SK-N-SH treated with all-trans-retinoic acid at 6 μM for 48 hours (cell line): ENCODE data around the gene ATL2.

Experiments
- ATAC-seq: fragments of 200-7000 bp; cut with Tn5 transposase; 3 replicates; pipeline ENCODE4 v1.9.1; 2020; ENCODE audit warnings: mild to moderate bottlenecking, moderate library complexity
- ARNTL ChIP-seq: fragments of 450-650 bp; formaldehyde crosslinking; IDR thresholded peaks from 2 replicates; pipeline ENCODE4 v1.5.0; 2020; ENCODE audit warnings: low read depth, mild to moderate bottlenecking, moderate library complexity, borderline replicate concordance
- BACH2 ChIP-seq: fragments of 250-450 bp; sonication (Bioruptor Pico); IDR thresholded peaks from 2 replicates; pipeline ENCODE4 v1.9.0; 2021; ENCODE audit warnings: mild to moderate bottlenecking, borderline replicate concordance
- CREB5 ChIP-seq: fragments of 250-450 bp; sonication (Bioruptor Pico); IDR thresholded peaks from 2 replicates; pipeline ENCODE4 v1.5.1; 2020; ENCODE audit warnings: low read depth, mild to moderate bottlenecking, moderate library complexity
- CSDC2 ChIP-seq: fragments of 250-450 bp; sonication (Bioruptor Pico); IDR thresholded peaks from 2 replicates; pipeline ENCODE4 v1.5.0; 2020; ENCODE audit warnings: mild to moderate bottlenecking, moderate library complexity
- CSRNP3 ChIP-seq: fragments of 250-450 bp; sonication (Bioruptor Pico); IDR thresholded peaks from 2 replicates; pipeline ENCODE4 v1.5.1; 2021; ENCODE audit warnings: mild to moderate bottlenecking, moderate library complexity
- ESRRG ChIP-seq: fragments of 250-450 bp; sonication (Bioruptor Pico); IDR thresholded peaks from 2 replicates; pipeline ENCODE4 v1.6.1; 2021; ENCODE audit warnings: mild to moderate bottlenecking
- GLIS3 ChIP-seq: fragments of 250-450 bp; sonication (Bioruptor Pico); IDR thresholded peaks from 2 replicates; pipeline ENCODE4 v1.5.0; 2020; ENCODE audit warnings: mild to moderate bottlenecking, moderate library complexity
- ISL1 ChIP-seq: fragments of 250-450 bp; sonication (Bioruptor Pico); IDR thresholded peaks from 2 replicates; pipeline ENCODE4 v2.1.2; 2022; ENCODE audit warnings: mild to moderate bottlenecking, moderate library complexity
- OSR1 ChIP-seq: fragments of 250-450 bp; sonication (Bioruptor Pico); IDR thresholded peaks from 2 replicates; pipeline ENCODE4 v1.8.0; 2022; ENCODE audit warnings: moderate library complexity, mild to moderate bottlenecking, inconsistent platforms
- PATZ1 ChIP-seq: fragments of 250-450 bp; sonication (Bioruptor Pico); IDR thresholded peaks from 2 replicates; pipeline ENCODE4 v1.8.0; 2020; ENCODE audit warnings: mild to moderate bottlenecking, moderate library complexity, borderline replicate concordance
- POU6F1 ChIP-seq: fragments of 250-450 bp; sonication (Bioruptor Pico); IDR thresholded peaks from 2 replicates; pipeline ENCODE4 v1.8.0; 2021; ENCODE audit warnings: low read depth, mild to moderate bottlenecking, moderate library complexity, borderline replicate concordance
- PPARA ChIP-seq: fragments of 250-450 bp; sonication (Bioruptor Pico); IDR thresholded peaks from 2 replicates; pipeline ENCODE4 v1.5.0; 2020; ENCODE audit warnings: mild to moderate bottlenecking, borderline replicate concordance
- RARB ChIP-seq: fragments of 250-450 bp; sonication (Bioruptor Pico); IDR thresholded peaks from 2 replicates; pipeline ENCODE4 v1.8.0; 2021; ENCODE audit warnings: mild to moderate bottlenecking, moderate library complexity
- TOX ChIP-seq: fragments of 250-450 bp; sonication (Bioruptor Pico); IDR thresholded peaks from 2 replicates; pipeline ENCODE4 v1.8.0; 2021; ENCODE audit warnings: mild to moderate bottlenecking, moderate library complexity, borderline replicate concordance
- TSHZ2 ChIP-seq: fragments of 250-450 bp; sonication (Bioruptor Pico); IDR thresholded peaks from 2 replicates; pipeline ENCODE4 v1.5.0; 2020; ENCODE audit warnings: mild to moderate bottlenecking, moderate library complexity
- ZC3H10 ChIP-seq: fragments of 250-450 bp; sonication (Bioruptor Pico); IDR thresholded peaks from 2 replicates; pipeline ENCODE4 v1.5.1; 2021; ENCODE audit warnings: mild to moderate bottlenecking, moderate library complexity
- ZFP3 ChIP-seq: fragments of 250-450 bp; sonication (Bioruptor Pico); IDR thresholded peaks from 2 replicates; pipeline ENCODE4 v1.5.0; 2020; ENCODE audit warnings: mild to moderate bottlenecking, moderate library complexity
- ZFP30 ChIP-seq: fragments of 450-650 bp; formaldehyde crosslinking; IDR thresholded peaks from 2 replicates; pipeline ENCODE4 v1.5.0; 2022; ENCODE audit warnings: mild to moderate bottlenecking, moderate library complexity
- ZNF565 ChIP-seq: fragments of 450-650 bp; formaldehyde crosslinking; conservative IDR thresholded peaks from 2 replicates; pipeline ENCODE4 v1.5.0; 2020; ENCODE audit warnings: low read depth, mild to moderate bottlenecking, moderate library complexity
- ZNF70 ChIP-seq: fragments of 450-650 bp; formaldehyde crosslinking; IDR thresholded peaks from 2 replicates; pipeline ENCODE4 v1.5.0; 2020; ENCODE audit warnings: mild to moderate bottlenecking, moderate library complexity
- ZNF8 ChIP-seq: fragments of 450-650 bp; formaldehyde crosslinking; IDR thresholded peaks from 2 replicates; pipeline ENCODE4 v1.5.0; 2020; ENCODE audit warnings: mild to moderate bottlenecking, moderate library complexity

ATL2 gene

GRCh38 chr2:38390947-38391346, 13.9 kb upstream of the ATL2 start (continued):
- no peak for TF ChIP-seq PPARA (CRISPR knock-in tag)
- no peak for TF ChIP-seq CSDC2
- no peak for TF ChIP-seq ARNTL
- TF ChIP-seq RARB, result no peak
- no peak for TF ChIP-seq CSRNP3 (CRISPR knock-in tag)
- TF ChIP-seq ZFP30, result no peak
- TF ChIP-seq ZNF565 (CRISPR knock-in tag), result no peak
- no peak for TF ChIP-seq GLIS3

GRCh38 chr2:38387887-38388286, 10.8 kb upstream of the ATL2 start:
- no peak for ATAC-seq
- TF ChIP-seq ZFP30 (no peak), ZFP3 (CRISPR knock-in tag) (no peak), TOX (CRISPR knock-in tag) (no peak), POU6F1 (CRISPR knock-in tag) (no peak), ZC3H10 (CRISPR knock-in tag) (no peak), PATZ1 (no peak), ISL1 (CRISPR knock-in tag) (no peak), BACH2 (CRISPR knock-in tag) (no peak), TSHZ2 (CRISPR knock-in tag) (no peak), CSDC2 (no peak), ESRRG (CRISPR knock-in tag) (no peak), PPARA (CRISPR knock-in tag) (no peak), ZNF8 (CRISPR knock-in tag) (no peak), ZNF565 (CRISPR knock-in tag) (no peak)

GRCh38 chr2:38386821-38387220, 9.7 kb upstream of the ATL2 start:
- TF ChIP-seq ZFP30 (no peak), ZNF565 (CRISPR knock-in tag) (no peak), CSRNP3 (CRISPR knock-in tag) (no peak), PATZ1 (no peak), OSR1 (CRISPR knock-in tag) (no peak), ZC3H10 (CRISPR knock-in tag) (no peak), TOX (CRISPR knock-in tag) (no peak), PPARA (CRISPR knock-in tag) (no peak), GLIS3 (no peak), ZNF8 (CRISPR knock-in tag) (no peak), ESRRG (CRISPR knock-in tag) (no peak), ZNF70 (CRISPR knock-in tag) (no peak), POU6F1 (CRISPR knock-in tag) (no peak), ZFP3 (CRISPR knock-in tag) (no peak), CSDC2 (no peak), RARB (no peak), CREB5 (no peak)
- TF ChIP-seq, all 23 proteins: peak for 0
- no peak for ATAC-seq
